WTC11 (cell line): ENCODE results near the gene LSM6. TPM values are rescaled to one million over a fixed set of nuclear protein-coding genes. Genes with fewer than 3 reads are reported as not detected.
A peak's percentile ranks its signal among the peaks of the same experiment; 100 is the strongest.

ENCODE experiments used
- CREB1 ChIP-seq: sonication (generic); formaldehyde crosslinking; IDR thresholded peaks from 2 replicates; pipeline ENCODE4 v1.8.0; 2023; ENCODE audit warnings: mild to moderate bottlenecking, missing genetic modification reagents
- ESRRA ChIP-seq: sonication (generic); formaldehyde crosslinking; IDR thresholded peaks from 2 replicates; pipeline ENCODE4 v1.8.1; 2022; ENCODE audit warnings: mild to moderate bottlenecking, missing genetic modification reagents, borderline replicate concordance
- ETV6 ChIP-seq: sonication (generic); formaldehyde crosslinking; IDR thresholded peaks from 2 replicates; pipeline ENCODE4 v1.8.1; 2022; ENCODE audit warnings: mild to moderate bottlenecking, missing genetic modification reagents
- FOXP1 ChIP-seq: sonication (generic); formaldehyde crosslinking; IDR thresholded peaks from 2 replicates; pipeline ENCODE4 v1.8.0; 2022; ENCODE audit warnings: missing genetic modification reagents, mild to moderate bottlenecking, moderate library complexity, borderline replicate concordance
- HMGA2 ChIP-seq: fragments of 250-450 bp; sonication (Bioruptor Pico); IDR thresholded peaks from 2 replicates; pipeline ENCODE4 v1.4.0; 2021; ENCODE audit warnings: mild to moderate bottlenecking, moderate library complexity
- MXD4 ChIP-seq: fragments of 250-450 bp; sonication (Bioruptor Pico); IDR thresholded peaks from 2 replicates; pipeline ENCODE4 v1.8.0; 2021; ENCODE audit warnings: mild to moderate bottlenecking, moderate library complexity, borderline replicate concordance
- PRRX2 ChIP-seq: fragments of 250-450 bp; sonication (Bioruptor Pico); IDR thresholded peaks from 2 replicates; pipeline ENCODE4 v1.8.0; 2021; ENCODE audit warnings: mild to moderate bottlenecking
- SP1 ChIP-seq: sonication (generic); formaldehyde crosslinking; conservative IDR thresholded peaks from 2 replicates; pipeline ENCODE4 v1.8.1; 2022; ENCODE audit warnings: missing genetic modification reagents
- TCF7 ChIP-seq: sonication (generic); formaldehyde crosslinking; IDR thresholded peaks from 2 replicates; pipeline ENCODE4 v1.8.0; 2022; ENCODE audit warnings: mild to moderate bottlenecking, low read depth, missing genetic modification reagents, moderate library complexity
- TEAD1 ChIP-seq: sonication (generic); formaldehyde crosslinking; IDR thresholded peaks from 2 replicates; pipeline ENCODE4 v1.8.0; 2022; ENCODE audit warnings: mild to moderate bottlenecking, missing genetic modification reagents
- ZNF232 ChIP-seq: sonication (generic); formaldehyde crosslinking; IDR thresholded peaks from 2 replicates; pipeline ENCODE4 v1.8.0; 2022; ENCODE audit warnings: mild to moderate bottlenecking, missing genetic modification reagents
- total RNA-seq: library from RNA; stranded (reverse); gene quantifications from 3 replicates; pipeline ENCODE4 v1.2.3, GENCODE V29; 2021
- TF ChIP-seq, protein P1 (sequence below): sonication (generic); formaldehyde crosslinking; IDR thresholded peaks from 2 replicates; pipeline ENCODE4 v1.8.0; 2023; ENCODE audit warnings: missing genetic modification reagents, mild to moderate bottlenecking, borderline replicate concordance
- TF ChIP-seq, protein P2 (sequence below): fragments of 250-450 bp; sonication (Bioruptor Pico); conservative IDR thresholded peaks from 2 replicates; pipeline ENCODE4 v1.9.0; 2021; ENCODE audit warnings: mild to moderate bottlenecking
- TF ChIP-seq, protein P3 (sequence below): sonication (generic); formaldehyde crosslinking; IDR thresholded peaks from 2 replicates; pipeline ENCODE4 v1.8.1; 2022; ENCODE audit warnings: low read depth, mild to moderate bottlenecking, moderate library complexity, missing genetic modification reagents, borderline replicate concordance
- TF ChIP-seq, protein P4 (sequence below): sonication (generic); formaldehyde crosslinking; IDR thresholded peaks from 2 replicates; pipeline ENCODE4 v1.8.1; 2022; ENCODE audit warnings: mild to moderate bottlenecking, missing genetic modification reagents, moderate library complexity, borderline replicate concordance
- TF ChIP-seq, protein P5 (sequence below): sonication (generic); formaldehyde crosslinking; IDR thresholded peaks from 2 replicates; pipeline ENCODE4 v1.8.1; 2023; ENCODE audit warnings: mild to moderate bottlenecking, missing genetic modification reagents
- TF ChIP-seq, protein P6 (sequence below): sonication (generic); formaldehyde crosslinking; IDR thresholded peaks from 2 replicates; pipeline ENCODE4 v1.8.1; 2023; ENCODE audit warnings: mild to moderate bottlenecking, missing genetic modification reagents, moderate library complexity
- TF ChIP-seq, protein P7 (sequence below): fragments of 250-450 bp; sonication (Bioruptor Pico); IDR thresholded peaks from 2 replicates; pipeline ENCODE4 v2.1.2; 2022; ENCODE audit warnings: mild to moderate bottlenecking, moderate library complexity
- TF ChIP-seq, protein P8 (sequence below): sonication (generic); formaldehyde crosslinking; IDR thresholded peaks from 2 replicates; pipeline ENCODE4 v1.8.1; 2023; ENCODE audit warnings: mild to moderate bottlenecking, moderate library complexity, missing genetic modification reagents
- TF ChIP-seq, protein P9 (sequence below): sonication (generic); formaldehyde crosslinking; IDR thresholded peaks from 2 replicates; pipeline ENCODE4 v1.8.0; 2022; ENCODE audit warnings: mild to moderate bottlenecking, missing genetic modification reagents

Gene LSM6
- total RNA-seq, 1 experiment from 2014 or later, result 58.2 TPM

DNA sequence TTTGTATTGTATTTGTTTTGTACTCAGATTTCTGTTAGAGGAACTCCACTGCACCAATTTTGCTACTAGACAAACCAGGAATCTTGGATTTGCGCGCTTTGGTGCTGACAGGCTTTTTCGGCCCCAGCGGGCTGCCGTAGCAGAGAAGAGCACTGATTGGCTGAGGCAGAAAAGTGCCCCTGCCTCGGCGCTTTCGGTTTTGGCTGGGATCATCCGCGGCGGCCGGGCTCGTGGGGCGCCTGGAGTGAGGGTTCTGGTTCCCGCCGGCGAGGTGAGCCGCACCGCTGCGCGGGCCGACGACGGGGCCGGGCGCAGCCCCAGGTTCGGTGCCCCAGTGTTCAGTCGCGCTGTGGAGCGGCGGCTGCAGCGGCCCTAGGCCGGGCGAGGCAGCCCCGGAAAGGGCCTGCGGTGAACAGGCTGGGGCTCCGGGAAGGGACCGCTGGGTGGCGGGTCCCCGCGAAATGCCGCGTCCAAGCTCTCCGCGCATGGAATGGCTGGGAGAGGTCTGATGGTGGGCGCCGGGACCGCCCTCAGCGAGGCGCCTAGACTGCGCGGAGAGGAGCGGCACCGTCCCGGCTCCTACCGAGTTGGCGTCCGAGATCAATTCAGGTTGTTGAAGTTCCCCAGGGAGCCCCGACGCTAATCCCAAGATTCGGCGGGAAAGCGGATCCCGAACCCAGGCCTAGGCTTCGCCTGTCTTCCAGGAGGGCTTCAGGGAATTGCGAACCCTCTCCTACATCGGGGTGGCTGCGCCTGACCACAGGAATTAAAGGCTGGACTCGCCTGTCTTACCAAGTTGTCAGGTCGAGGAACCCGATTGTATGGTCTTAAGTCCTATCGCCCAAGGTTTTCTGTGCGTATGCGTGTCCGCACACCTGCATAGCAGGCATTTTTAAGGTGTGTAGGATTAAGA is at the start of gene LSM6 (continued):
- TF ChIP-seq, protein P1, sequence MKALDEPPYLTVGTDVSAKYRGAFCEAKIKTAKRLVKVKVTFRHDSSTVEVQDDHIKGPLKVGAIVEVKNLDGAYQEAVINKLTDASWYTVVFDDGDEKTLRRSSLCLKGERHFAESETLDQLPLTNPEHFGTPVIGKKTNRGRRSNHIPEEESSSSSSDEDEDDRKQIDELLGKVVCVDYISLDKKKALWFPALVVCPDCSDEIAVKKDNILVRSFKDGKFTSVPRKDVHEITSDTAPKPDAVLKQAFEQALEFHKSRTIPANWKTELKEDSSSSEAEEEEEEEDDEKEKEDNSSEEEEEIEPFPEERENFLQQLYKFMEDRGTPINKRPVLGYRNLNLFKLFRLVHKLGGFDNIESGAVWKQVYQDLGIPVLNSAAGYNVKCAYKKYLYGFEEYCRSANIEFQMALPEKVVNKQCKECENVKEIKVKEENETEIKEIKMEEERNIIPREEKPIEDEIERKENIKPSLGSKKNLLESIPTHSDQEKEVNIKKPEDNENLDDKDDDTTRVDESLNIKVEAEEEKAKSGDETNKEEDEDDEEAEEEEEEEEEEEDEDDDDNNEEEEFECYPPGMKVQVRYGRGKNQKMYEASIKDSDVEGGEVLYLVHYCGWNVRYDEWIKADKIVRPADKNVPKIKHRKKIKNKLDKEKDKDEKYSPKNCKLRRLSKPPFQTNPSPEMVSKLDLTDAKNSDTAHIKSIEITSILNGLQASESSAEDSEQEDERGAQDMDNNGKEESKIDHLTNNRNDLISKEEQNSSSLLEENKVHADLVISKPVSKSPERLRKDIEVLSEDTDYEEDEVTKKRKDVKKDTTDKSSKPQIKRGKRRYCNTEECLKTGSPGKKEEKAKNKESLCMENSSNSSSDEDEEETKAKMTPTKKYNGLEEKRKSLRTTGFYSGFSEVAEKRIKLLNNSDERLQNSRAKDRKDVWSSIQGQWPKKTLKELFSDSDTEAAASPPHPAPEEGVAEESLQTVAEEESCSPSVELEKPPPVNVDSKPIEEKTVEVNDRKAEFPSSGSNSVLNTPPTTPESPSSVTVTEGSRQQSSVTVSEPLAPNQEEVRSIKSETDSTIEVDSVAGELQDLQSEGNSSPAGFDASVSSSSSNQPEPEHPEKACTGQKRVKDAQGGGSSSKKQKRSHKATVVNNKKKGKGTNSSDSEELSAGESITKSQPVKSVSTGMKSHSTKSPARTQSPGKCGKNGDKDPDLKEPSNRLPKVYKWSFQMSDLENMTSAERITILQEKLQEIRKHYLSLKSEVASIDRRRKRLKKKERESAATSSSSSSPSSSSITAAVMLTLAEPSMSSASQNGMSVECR (CRISPR knock-in tag), result 0 out of 2 replicates have a peak, but pooled peaks have one; percentile 24
- TF ChIP-seq, protein P2, sequence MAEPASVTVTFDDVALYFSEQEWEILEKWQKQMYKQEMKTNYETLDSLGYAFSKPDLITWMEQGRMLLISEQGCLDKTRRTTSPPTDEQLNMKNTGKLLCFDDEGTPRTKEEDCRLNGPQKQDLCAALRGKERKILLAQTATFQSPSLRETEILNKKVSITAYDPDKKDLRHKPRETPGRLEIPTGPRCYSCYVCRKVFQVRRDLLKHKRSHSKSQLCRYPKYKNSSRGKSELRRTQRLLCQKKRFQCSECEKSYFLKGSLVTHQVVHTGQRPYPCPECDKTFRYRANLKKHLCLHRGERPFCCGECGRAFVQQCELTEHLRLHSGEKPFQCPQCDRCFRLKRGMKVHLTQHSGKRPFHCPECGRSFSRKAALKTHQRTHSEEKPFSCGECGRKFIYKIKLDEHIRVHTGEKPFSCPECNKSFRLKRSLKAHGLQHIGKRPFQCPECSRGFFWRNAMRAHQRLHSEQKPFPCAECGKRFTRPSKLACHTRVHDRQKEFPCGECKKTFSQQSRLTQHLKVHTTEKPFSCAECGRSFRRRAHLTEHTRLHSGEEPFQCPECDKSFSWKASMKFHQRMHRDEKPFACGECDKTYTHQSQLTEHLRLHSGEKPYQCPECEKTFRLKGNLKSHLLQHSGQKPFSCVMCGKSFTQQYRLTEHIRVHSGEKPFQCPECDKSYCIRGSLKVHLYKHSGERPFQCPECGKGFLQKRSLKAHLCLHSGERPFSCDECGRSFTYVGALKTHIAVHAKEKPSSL (CRISPR knock-in tag), result no peak
- peak; percentile 27; the same call in 1 of the 2 replicates for TF ChIP-seq TEAD1
- peak; percentile 71 for TF ChIP-seq ETV6 (CRISPR knock-in tag)
- TF ChIP-seq ZNF232 (CRISPR knock-in tag), result peak; percentile 66; the same call in 1 of the 2 replicates
- TF ChIP-seq HMGA2, result no peak
- TF ChIP-seq, protein P3, sequence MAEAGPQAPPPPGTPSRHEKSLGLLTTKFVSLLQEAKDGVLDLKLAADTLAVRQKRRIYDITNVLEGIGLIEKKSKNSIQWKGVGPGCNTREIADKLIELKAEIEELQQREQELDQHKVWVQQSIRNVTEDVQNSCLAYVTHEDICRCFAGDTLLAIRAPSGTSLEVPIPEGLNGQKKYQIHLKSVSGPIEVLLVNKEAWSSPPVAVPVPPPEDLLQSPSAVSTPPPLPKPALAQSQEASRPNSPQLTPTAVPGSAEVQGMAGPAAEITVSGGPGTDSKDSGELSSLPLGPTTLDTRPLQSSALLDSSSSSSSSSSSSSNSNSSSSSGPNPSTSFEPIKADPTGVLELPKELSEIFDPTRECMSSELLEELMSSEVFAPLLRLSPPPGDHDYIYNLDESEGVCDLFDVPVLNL (CRISPR knock-in tag), result no peak
- TF ChIP-seq CREB1 (CRISPR knock-in tag), result no peak
- TF ChIP-seq, protein P4, sequence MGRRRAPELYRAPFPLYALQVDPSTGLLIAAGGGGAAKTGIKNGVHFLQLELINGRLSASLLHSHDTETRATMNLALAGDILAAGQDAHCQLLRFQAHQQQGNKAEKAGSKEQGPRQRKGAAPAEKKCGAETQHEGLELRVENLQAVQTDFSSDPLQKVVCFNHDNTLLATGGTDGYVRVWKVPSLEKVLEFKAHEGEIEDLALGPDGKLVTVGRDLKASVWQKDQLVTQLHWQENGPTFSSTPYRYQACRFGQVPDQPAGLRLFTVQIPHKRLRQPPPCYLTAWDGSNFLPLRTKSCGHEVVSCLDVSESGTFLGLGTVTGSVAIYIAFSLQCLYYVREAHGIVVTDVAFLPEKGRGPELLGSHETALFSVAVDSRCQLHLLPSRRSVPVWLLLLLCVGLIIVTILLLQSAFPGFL (CRISPR knock-in tag), result no peak
- TF ChIP-seq, protein P5, sequence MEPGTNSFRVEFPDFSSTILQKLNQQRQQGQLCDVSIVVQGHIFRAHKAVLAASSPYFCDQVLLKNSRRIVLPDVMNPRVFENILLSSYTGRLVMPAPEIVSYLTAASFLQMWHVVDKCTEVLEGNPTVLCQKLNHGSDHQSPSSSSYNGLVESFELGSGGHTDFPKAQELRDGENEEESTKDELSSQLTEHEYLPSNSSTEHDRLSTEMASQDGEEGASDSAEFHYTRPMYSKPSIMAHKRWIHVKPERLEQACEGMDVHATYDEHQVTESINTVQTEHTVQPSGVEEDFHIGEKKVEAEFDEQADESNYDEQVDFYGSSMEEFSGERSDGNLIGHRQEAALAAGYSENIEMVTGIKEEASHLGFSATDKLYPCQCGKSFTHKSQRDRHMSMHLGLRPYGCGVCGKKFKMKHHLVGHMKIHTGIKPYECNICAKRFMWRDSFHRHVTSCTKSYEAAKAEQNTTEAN (CRISPR knock-in tag), result peak; percentile 85
- TF ChIP-seq PRRX2 (CRISPR knock-in tag), result no peak
- TF ChIP-seq FOXP1 (CRISPR knock-in tag), result peak; percentile 92; the same call in 1 of the 2 replicates
- no peak for TF ChIP-seq MXD4
- TF ChIP-seq, protein P6, sequence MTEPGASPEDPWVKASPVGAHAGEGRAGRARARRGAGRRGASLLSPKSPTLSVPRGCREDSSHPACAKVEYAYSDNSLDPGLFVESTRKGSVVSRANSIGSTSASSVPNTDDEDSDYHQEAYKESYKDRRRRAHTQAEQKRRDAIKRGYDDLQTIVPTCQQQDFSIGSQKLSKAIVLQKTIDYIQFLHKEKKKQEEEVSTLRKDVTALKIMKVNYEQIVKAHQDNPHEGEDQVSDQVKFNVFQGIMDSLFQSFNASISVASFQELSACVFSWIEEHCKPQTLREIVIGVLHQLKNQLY (CRISPR knock-in tag), result no peak
- TF ChIP-seq TCF7 (CRISPR knock-in tag), result no peak
- TF ChIP-seq, protein P7, sequence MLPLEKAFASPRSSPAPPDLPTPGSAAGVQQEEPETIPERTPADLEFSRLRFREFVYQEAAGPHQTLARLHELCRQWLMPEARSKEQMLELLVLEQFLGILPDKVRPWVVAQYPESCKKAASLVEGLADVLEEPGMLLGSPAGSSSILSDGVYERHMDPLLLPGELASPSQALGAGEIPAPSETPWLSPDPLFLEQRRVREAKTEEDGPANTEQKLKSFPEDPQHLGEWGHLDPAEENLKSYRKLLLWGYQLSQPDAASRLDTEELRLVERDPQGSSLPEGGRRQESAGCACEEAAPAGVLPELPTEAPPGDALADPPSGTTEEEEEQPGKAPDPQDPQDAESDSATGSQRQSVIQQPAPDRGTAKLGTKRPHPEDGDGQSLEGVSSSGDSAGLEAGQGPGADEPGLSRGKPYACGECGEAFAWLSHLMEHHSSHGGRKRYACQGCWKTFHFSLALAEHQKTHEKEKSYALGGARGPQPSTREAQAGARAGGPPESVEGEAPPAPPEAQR (CRISPR knock-in tag), result no peak
- TF ChIP-seq, protein P8, sequence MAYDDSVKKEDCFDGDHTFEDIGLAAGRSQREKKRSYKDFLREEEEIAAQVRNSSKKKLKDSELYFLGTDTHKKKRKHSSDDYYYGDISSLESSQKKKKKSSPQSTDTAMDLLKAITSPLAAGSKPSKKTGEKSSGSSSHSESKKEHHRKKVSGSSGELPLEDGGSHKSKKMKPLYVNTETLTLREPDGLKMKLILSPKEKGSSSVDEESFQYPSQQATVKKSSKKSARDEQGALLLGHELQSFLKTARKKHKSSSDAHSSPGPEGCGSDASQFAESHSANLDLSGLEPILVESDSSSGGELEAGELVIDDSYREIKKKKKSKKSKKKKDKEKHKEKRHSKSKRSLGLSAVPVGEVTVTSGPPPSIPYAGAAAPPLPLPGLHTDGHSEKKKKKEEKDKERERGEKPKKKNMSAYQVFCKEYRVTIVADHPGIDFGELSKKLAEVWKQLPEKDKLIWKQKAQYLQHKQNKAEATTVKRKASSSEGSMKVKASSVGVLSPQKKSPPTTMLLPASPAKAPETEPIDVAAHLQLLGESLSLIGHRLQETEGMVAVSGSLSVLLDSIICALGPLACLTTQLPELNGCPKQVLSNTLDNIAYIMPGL (CRISPR knock-in tag), result peak; percentile 89
- TF ChIP-seq, protein P9, sequence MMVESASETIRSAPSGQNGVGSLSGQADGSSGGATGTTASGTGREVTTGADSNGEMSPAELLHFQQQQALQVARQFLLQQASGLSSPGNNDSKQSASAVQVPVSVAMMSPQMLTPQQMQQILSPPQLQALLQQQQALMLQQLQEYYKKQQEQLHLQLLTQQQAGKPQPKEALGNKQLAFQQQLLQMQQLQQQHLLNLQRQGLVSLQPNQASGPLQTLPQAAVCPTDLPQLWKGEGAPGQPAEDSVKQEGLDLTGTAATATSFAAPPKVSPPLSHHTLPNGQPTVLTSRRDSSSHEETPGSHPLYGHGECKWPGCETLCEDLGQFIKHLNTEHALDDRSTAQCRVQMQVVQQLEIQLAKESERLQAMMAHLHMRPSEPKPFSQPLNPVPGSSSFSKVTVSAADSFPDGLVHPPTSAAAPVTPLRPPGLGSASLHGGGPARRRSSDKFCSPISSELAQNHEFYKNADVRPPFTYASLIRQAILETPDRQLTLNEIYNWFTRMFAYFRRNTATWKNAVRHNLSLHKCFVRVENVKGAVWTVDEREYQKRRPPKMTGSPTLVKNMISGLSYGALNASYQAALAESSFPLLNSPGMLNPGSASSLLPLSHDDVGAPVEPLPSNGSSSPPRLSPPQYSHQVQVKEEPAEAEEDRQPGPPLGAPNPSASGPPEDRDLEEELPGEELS (CRISPR knock-in tag), result peak; percentile 74
- 0 out of 2 replicates have a peak, but pooled peaks have one; percentile 18 for TF ChIP-seq ESRRA (CRISPR knock-in tag)
- TF ChIP-seq SP1, result peak; percentile 40; the same call in 1 of the 2 replicates
